ENCODE data around the gene KITLG. TPM values are rescaled to one million over a fixed set of nuclear protein-coding genes. Genes with fewer than 3 reads are reported as not detected.

The KITLG gene
- total and polyA plus RNA-seq, 2 of the 8 experiments (the other 6 are each of a cell fraction or from before 2014, with no cell fraction given): 1.3 to 7.8 TPM

- TF ChIP-seq, protein P1, sequence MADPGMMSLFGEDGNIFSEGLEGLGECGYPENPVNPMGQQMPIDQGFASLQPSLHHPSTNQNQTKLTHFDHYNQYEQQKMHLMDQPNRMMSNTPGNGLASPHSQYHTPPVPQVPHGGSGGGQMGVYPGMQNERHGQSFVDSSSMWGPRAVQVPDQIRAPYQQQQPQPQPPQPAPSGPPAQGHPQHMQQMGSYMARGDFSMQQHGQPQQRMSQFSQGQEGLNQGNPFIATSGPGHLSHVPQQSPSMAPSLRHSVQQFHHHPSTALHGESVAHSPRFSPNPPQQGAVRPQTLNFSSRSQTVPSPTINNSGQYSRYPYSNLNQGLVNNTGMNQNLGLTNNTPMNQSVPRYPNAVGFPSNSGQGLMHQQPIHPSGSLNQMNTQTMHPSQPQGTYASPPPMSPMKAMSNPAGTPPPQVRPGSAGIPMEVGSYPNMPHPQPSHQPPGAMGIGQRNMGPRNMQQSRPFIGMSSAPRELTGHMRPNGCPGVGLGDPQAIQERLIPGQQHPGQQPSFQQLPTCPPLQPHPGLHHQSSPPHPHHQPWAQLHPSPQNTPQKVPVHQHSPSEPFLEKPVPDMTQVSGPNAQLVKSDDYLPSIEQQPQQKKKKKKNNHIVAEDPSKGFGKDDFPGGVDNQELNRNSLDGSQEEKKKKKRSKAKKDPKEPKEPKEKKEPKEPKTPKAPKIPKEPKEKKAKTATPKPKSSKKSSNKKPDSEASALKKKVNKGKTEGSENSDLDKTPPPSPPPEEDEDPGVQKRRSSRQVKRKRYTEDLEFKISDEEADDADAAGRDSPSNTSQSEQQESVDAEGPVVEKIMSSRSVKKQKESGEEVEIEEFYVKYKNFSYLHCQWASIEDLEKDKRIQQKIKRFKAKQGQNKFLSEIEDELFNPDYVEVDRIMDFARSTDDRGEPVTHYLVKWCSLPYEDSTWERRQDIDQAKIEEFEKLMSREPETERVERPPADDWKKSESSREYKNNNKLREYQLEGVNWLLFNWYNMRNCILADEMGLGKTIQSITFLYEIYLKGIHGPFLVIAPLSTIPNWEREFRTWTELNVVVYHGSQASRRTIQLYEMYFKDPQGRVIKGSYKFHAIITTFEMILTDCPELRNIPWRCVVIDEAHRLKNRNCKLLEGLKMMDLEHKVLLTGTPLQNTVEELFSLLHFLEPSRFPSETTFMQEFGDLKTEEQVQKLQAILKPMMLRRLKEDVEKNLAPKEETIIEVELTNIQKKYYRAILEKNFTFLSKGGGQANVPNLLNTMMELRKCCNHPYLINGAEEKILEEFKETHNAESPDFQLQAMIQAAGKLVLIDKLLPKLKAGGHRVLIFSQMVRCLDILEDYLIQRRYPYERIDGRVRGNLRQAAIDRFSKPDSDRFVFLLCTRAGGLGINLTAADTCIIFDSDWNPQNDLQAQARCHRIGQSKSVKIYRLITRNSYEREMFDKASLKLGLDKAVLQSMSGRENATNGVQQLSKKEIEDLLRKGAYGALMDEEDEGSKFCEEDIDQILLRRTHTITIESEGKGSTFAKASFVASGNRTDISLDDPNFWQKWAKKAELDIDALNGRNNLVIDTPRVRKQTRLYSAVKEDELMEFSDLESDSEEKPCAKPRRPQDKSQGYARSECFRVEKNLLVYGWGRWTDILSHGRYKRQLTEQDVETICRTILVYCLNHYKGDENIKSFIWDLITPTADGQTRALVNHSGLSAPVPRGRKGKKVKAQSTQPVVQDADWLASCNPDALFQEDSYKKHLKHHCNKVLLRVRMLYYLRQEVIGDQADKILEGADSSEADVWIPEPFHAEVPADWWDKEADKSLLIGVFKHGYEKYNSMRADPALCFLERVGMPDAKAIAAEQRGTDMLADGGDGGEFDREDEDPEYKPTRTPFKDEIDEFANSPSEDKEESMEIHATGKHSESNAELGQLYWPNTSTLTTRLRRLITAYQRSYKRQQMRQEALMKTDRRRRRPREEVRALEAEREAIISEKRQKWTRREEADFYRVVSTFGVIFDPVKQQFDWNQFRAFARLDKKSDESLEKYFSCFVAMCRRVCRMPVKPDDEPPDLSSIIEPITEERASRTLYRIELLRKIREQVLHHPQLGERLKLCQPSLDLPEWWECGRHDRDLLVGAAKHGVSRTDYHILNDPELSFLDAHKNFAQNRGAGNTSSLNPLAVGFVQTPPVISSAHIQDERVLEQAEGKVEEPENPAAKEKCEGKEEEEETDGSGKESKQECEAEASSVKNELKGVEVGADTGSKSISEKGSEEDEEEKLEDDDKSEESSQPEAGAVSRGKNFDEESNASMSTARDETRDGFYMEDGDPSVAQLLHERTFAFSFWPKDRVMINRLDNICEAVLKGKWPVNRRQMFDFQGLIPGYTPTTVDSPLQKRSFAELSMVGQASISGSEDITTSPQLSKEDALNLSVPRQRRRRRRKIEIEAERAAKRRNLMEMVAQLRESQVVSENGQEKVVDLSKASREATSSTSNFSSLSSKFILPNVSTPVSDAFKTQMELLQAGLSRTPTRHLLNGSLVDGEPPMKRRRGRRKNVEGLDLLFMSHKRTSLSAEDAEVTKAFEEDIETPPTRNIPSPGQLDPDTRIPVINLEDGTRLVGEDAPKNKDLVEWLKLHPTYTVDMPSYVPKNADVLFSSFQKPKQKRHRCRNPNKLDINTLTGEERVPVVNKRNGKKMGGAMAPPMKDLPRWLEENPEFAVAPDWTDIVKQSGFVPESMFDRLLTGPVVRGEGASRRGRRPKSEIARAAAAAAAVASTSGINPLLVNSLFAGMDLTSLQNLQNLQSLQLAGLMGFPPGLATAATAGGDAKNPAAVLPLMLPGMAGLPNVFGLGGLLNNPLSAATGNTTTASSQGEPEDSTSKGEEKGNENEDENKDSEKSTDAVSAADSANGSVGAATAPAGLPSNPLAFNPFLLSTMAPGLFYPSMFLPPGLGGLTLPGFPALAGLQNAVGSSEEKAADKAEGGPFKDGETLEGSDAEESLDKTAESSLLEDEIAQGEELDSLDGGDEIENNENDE (IDR thresholded peaks at IDR 0.05; ENCODE audit: insufficient replicate concordance, low read length): no peak
- TF ChIP-seq POU5F1 (IDR thresholded peaks at IDR 0.05; ENCODE audit: low read depth, low read length) (no peak), MAFK (IDR thresholded peaks at IDR 0.05; ENCODE audit: low read depth, low read length) (peak; percentile 24; the same call in 1 of the 2 replicates)
Observed at GRCh38 chr12:88510843-88511242, 69.4 kb downstream of the KITLG start (continued).
